HL-60 (cell line): ENCODE results near the gene NVL.

Experiments used
- DNase-seq, 2 experiments: peaks; one replicate each; pipeline ENCODE4 v3.0.0-alpha.2; 2010 to 2020; ENCODE audit warnings: low read depth in 1 of 2, low spot score in 1 of 2
- H3K27ac ChIP-seq: fragments of 250-450 bp; sonication (Bioruptor Pico); replicated peaks from 2 replicates; pipeline ENCODE4 v1.5.1; 2020; ENCODE audit warnings: mild to moderate bottlenecking, moderate library complexity
- H3K27me3 ChIP-seq: fragments of 250-450 bp; sonication (Bioruptor Pico); 2 replicates; pipeline ENCODE4 v1.5.1; 2021; ENCODE audit warnings: mild to moderate bottlenecking, moderate library complexity; ENCODE audit not compliant: insufficient read depth, poor library complexity, severe bottlenecking
- H3K4me3 ChIP-seq: replicated peaks from 2 replicates; pipeline ENCODE4 v1.5.1; 2011; ENCODE audit warnings: mild to moderate bottlenecking, control low read depth, low read length; ENCODE audit not compliant: insufficient read depth
- CTCF ChIP-seq: IDR thresholded peaks from one replicate; pipeline ENCODE4 v1.5.1; 2011; ENCODE audit warnings: low read length, control low read depth, inconsistent platforms; ENCODE audit not compliant: insufficient read depth
- GABPA ChIP-seq: IDR thresholded peaks from 2 replicates; pipeline ENCODE4 v1.6.1; 2012; ENCODE audit warnings: low read depth
- POLR2AphosphoS5 ChIP-seq: IDR thresholded peaks from 2 replicates; pipeline ENCODE4 v1.6.1; 2012; ENCODE audit warnings: low read depth
- REST ChIP-seq: IDR thresholded peaks from 2 replicates; pipeline ENCODE4 v1.6.1; 2012; ENCODE audit warnings: low read depth; ENCODE audit not compliant: insufficient replicate concordance
- SPI1 ChIP-seq: IDR thresholded peaks from 2 replicates; pipeline ENCODE4 v1.6.1; 2012; ENCODE audit warnings: low read depth, mild to moderate bottlenecking, borderline replicate concordance

NVL gene

GRCh38 chr1:224304767-224305166 lies 25.2 kb downstream of the NVL start:
- Histone ChIP-seq H3K27me3 (no peaks in the 10 kb centered on the region), H3K27ac (no peak overlapping the region), H3K4me3 (no peak overlapping the region)
- TF ChIP-seq SPI1 (no peak), CTCF (no peak), GABPA (no peak), POLR2AphosphoS5 (no peak), REST (no peak)
- no peak for DNase-seq

- Histone ChIP-seq H3K27ac (no peak overlapping the region), H3K27me3 (no peaks in the 10 kb centered on the region), H3K4me3 (no peak overlapping the region)
- TF ChIP-seq SPI1: no peak
- TF ChIP-seq GABPA: no peak
- no peak for TF ChIP-seq POLR2AphosphoS5
- no peak for TF ChIP-seq REST
- no peak for TF ChIP-seq CTCF
- DNase-seq: no peak
Observed at GRCh38 chr1:224302947-224303346, 27.0 kb downstream of the NVL start.

GRCh38 chr1:224301391-224301790 lies 28.6 kb downstream of the NVL start:
- H3K27ac ChIP-seq: no peak overlapping the region
- no peak overlapping the region for H3K4me3 ChIP-seq
- TF ChIP-seq REST: no peak
- TF ChIP-seq POLR2AphosphoS5: no peak
- no peak for TF ChIP-seq SPI1
- no peak for TF ChIP-seq CTCF
- TF ChIP-seq GABPA: no peak
- H3K27me3 ChIP-seq: no peaks in the 10 kb centered on the region
- no peak for DNase-seq
